8988T (cell line): ENCODE data around the gene NFE2L2.
A peak's percentile ranks its signal among the peaks of the same experiment; 100 is the strongest.
"Not testable (repeated sequence)": the region's sequence is repeated elsewhere in the genome, so short reads cannot be mapped to it uniquely, and the experiment has no call there.

Experiments used
- DNase-seq: peaks from one replicate; pipeline ENCODE4 v3.0.0; 2011

The NFE2L2 gene

DNA sequence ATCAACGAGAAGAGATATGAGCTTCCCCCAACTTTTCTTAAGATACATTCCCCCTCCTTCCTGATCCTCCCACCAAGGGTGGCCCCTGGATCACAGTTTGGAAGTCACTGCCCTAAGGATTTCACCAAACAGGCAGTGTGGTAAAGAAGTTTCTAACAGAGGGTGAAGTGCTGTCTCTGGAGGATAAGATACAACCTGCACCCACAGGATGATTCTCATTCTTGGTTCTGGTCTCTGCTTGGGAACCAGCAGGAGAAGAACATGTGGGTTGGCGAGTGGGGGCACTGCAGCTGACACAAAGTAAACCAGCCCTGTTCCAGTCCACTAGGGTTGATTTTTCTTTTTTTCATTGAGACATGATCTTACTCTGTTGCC, 9.3 kb downstream of the NFE2L2 start:
- no peak for DNase-seq

DNA sequence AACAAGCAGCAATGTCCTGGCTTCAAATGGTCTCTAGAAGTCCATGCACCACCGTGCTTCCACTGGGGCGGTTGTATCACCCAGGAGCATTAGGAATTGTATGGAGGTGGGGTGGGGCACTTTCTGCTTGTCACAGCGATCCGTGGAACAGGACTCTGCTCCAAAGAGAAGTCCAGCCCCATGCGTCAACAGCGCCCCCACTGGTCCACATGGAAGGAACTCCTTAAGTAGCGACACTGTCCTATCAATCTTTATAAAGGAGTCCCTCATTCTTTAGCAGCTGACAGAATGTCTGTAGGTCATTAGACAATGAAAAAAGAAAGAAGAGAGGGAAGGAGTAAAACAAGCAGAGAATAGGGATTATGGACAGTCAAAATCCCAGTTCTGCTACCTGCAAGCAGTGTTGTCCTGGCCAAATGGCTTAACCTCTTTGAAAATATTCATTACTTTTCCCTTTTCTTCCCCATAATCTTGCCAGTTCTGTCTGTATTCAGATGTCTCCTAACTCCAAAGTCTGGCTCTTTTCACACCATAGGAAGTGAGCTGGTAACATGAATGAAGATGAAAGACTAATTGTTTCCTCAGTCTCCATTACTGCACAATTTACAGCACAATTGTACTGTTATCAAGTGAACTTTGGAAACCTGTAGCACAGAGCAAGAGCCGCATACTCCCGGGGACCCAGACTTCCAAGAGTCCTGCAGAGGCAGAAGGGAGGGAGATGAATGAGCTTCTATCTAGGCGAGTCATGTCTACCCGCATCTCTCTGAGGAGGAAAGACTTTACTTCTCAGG, 9.9 kb downstream of the NFE2L2 start:
- DNase-seq, result no peak

- DNase-seq, result no peak
These were observed 10.8 kb downstream of the NFE2L2 start for GRCh38 chr2:177253704-177254103.

GRCh38 chr2:177252808-177253531, 11.6 kb downstream of the NFE2L2 start:
- no peak for DNase-seq

DNA sequence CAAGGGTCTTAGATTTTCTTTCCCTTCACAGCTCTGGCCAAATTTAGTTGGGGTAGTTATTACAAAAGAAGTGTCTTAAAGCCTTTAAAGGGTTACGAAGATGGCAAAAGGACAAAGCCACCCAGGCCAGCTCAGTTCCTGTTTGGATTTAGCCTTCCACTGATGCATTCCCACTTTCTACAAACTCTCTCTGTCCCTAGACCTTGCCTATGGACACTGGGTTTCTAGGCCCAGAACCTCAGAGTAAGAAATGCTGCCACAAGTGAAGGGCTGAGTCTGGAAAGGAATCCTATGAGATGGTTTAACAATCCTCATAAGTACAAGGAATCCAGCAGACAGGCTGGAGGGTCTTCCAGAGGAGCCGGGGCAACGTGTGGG, 13.4 kb downstream of the NFE2L2 start:
- DNase-seq, result no peak

DNA sequence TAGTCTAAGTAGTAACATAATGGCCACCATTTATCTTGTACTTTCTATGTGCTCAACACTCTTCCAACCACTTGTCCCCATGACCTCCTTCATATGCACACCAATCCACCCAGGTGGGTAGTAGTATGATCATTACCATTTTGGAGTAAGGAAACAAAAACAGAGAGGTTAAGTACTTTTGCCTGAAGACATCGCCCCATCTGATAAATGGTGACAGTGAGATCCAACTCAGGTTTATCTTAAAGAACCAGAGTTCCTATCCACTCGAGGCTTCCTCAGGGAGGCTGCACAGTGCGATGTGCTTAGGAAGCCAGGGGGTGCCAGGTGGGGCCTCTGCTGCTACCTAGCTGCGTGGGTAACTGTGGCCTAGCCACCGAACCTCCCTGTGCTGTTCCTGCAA, 14.1 kb downstream of the NFE2L2 start:
- DNase-seq, result no peak

DNA sequence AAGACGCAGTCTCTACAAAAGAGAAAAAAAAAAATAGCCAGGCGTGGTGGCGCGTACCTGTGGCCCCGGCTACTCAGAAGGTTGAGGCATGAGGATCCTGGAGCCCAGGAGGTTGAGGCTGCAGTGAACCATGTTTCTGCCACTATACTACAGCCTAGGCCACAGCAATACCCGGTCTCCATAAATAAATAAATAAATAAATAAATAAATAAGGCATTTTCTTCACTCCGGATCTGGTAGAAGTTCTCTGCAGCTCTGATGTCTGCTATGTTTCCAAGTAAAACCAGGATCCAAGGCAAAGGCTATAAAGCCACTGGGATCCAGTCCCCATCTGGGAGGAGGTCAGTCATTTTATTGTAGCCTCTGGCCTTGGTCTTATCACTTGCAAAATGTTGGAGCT, 15.5 kb downstream of the NFE2L2 start:
- no peak for DNase-seq

GRCh38 chr2:177247693-177248262, 16.7 kb downstream of the NFE2L2 start:
- DNase-seq, result no peak

- not testable (repeated sequence) for DNase-seq
These were observed 17.9 kb downstream of the NFE2L2 start for GRCh38 chr2:177246523-177247030.

GRCh38 chr2:177246000-177246399, 18.5 kb downstream of the NFE2L2 start:
- DNase-seq, result no peak

- DNase-seq, result no peak
These were observed 19.5 kb downstream of the NFE2L2 start for GRCh38 chr2:177245010-177245422.

DNA sequence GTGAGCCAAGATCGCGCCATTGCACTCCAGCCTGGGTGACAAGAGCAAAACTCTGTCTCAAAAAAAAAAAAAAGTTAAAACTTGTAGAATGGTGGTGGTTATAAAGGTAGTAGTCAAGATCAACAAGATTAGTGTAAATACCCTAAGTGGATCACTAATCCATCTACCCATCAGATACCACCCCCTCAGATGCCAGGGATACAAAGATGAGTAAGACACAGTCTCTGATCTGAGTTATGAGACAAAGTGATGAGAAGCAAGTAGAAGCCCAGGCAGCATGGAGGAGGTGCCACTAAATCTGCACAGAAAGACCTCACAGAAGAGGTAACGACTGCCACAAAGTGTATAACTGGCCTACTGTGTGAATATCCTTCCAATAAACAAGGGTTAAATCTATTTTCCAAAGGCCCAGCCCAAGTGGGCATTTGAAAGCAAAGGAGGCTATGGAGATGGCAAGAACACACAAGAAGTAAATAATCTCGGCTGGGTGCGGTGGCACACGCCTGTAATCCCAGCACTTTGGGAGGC, 20.2 kb downstream of the NFE2L2 start:
- DNase-seq, result no peak

DNA sequence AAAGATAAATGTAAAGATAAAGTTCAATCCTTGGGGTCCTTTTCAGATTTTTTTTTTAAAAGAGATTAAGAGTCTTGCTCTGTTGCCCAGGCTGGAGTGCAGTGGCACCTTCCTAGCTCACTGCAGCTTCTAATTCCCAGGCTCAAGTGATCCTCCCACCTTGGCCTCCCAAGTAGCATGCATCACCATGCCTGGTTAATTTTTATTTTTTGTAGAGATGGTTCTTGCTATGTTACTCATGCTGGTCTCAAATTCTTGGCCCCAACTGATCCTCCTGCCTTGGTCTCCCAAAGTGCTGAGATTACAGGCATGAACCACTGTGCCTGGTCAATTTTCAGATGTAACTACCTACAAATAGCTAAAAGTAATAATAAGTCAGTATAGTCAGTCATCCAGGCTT, 21.1 kb downstream of the NFE2L2 start:
- no peak for DNase-seq

- no peak for DNase-seq
These were observed 21.5 kb downstream of the NFE2L2 start for GRCh38 chr2:177243073-177243472.

GRCh38 chr2:177242121-177242987, 22.2 kb downstream of the NFE2L2 start:
- DNase-seq, result peak; percentile 33

GRCh38 chr2:177241711-177242120, 22.8 kb downstream of the NFE2L2 start:
- DNase-seq, result no peak

- DNase-seq, result no peak
These were observed 24.4 kb downstream of the NFE2L2 start for GRCh38 chr2:177239932-177240630.

DNA sequence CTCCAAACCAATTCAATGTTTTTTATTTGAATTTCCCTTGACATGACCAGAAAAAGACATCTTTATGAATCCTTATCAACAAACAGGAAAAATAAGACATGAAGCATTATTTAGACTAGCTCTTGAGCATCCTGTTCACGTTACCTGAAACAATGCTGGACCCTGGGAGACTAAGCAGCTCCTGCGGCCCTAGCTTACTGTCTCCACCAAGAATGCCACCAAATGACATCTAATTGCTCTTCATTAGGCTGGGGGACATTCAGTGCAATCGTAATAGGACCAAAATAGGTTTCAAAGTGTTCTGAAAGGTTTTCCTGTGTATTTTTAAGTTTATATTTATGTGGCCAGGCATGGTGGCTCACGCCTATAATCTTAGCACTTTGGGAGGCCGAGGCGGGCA, 25.5 kb downstream of the NFE2L2 start:
- DNase-seq, result no peak

- no peak for DNase-seq
These were observed 26.6 kb downstream of the NFE2L2 start for GRCh38 chr2:177237932-177238331.

DNA sequence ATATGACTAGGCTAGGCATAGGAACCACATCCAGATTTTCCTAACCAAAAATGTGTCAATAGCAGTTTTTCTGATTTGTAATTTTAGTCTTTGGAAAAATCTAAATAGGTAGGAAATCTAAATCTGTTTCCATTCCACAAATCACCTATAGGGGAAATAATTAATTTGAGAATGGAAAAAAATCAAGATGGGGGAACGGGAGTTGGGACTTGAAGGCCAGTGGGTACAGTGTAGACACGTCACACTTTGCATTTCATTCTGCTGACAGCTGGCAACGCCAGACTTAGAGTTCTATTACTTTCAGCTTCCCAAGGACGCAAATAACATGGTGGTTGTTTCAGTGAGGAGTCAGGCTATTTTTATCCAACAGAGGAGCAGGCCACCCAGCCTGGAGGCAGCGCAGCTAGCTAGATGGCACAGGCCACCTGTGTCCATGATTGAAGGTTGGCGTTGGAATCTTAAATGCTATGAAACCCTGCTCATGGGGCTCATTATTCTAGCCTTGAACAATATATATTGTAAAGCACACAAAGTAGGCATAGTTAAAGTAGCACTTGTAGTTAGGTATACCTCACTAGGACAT, 28.6 kb downstream of the NFE2L2 start:
- no peak for DNase-seq

- DNase-seq, result no peak
These were observed 30.3 kb downstream of the NFE2L2 start for GRCh38 chr2:177234267-177234666.
